Colonic mucosa (tissue), 4 donors: ENCODE measurements around the gene SRSF9. TPM values are rescaled to one million over a fixed set of nuclear protein-coding genes. Genes with fewer than 3 reads are reported as not detected.

Source experiments
- DNase-seq: peaks from one replicate; pipeline ENCODE4 v3.0.0-alpha.2; 2020
- H3K27ac ChIP-seq: fragments of 200-600 bp; one replicate; pipeline ENCODE4 v1.8.0; 2021
- H3K27me3 ChIP-seq: fragments of 200-600 bp; one replicate; pipeline ENCODE4 v1.8.0; 2021
- H3K36me3 ChIP-seq: fragments of 200-600 bp; one replicate; pipeline ENCODE4 v1.8.0; 2021
- H3K4me1 ChIP-seq: fragments of 200-600 bp; one replicate; pipeline ENCODE4 v1.8.0; 2021; ENCODE audit warnings: mild to moderate bottlenecking
- H3K4me3 ChIP-seq: fragments of 200-600 bp; one replicate; pipeline ENCODE4 v1.8.0; 2021
- H3K9ac ChIP-seq, 2 donors: one replicate each; pipeline ENCODE4 v1.7.0; 2013; ENCODE audit warnings: control low read depth in 2 of 2, low read depth in 2 of 2, low read length in 2 of 2
- H3K9me3 ChIP-seq: fragments of 200-600 bp; one replicate; pipeline ENCODE4 v1.8.0; 2021
- CTCF ChIP-seq: fragments of 200-600 bp; IDR thresholded peaks from one replicate; pipeline ENCODE4 v1.8.0; 2022; ENCODE audit warnings: antibody characterized with exemption, mild to moderate bottlenecking
- intact Hi-C: fragments of 100-400 bp; cut with DNase I; formaldehyde crosslinking; loops from one replicate; pipeline ENCODE4 v1.14.1; 2022
- total RNA-seq, 2 donors: library from RNA; stranded (reverse); fragmentation: NEBNext Ultra II Directional in 1 of 2; extraction: Animal tissue kit (Norgen Biotek cat#: 25700) in 1 of 2; gene quantifications; one replicate each; pipeline ENCODE4 v1.2.1, GENCODE V29; 2021
- donor health status: healthy.
- donor health status: DM: no; HTN: no; CAD: no.
- donor health status: DM: no; HTN: no; CAD: no.

The SRSF9 gene
- total RNA-seq, 2 donors from 2014 or later = 169 to 216 TPM

GRCh38 chr12:120500581-120500980 lies 31.0 kb upstream of the SRSF9 start:
- H3K27ac ChIP-seq = no peak overlapping the region
- H3K9me3 ChIP-seq = no peaks in the 10 kb centered on the region
- no peaks in the 10 kb centered on the region for H3K4me1 ChIP-seq
- no peak overlapping the region for H3K4me3 ChIP-seq
- TF ChIP-seq CTCF = no peak
- intact Hi-C loops = no loop called here
- H3K27me3 ChIP-seq = no peaks in the 10 kb centered on the region
- no peak overlapping the region for H3K9ac ChIP-seq
- no peaks in the 10 kb centered on the region for H3K36me3 ChIP-seq
- DNase-seq = no peak

GRCh38 chr12:120498870-120499515 lies 29.4 kb upstream of the SRSF9 start:
- DNase-seq = no peak
- no peaks in the 10 kb centered on the region for H3K36me3 ChIP-seq
- H3K27ac ChIP-seq = no peak overlapping the region
- H3K9me3 ChIP-seq = no peaks in the 10 kb centered on the region
- no peak overlapping the region for H3K4me3 ChIP-seq
- no peaks in the 10 kb centered on the region for H3K4me1 ChIP-seq
- intact Hi-C loops = no loop called here
- no peak for TF ChIP-seq CTCF
- H3K9ac ChIP-seq = no peak overlapping the region
- no peaks in the 10 kb centered on the region for H3K27me3 ChIP-seq

GRCh38 chr12:120497524-120498150 lies 28.1 kb upstream of the SRSF9 start:
- Histone ChIP-seq H3K4me3 (peak overlapping the region; percentile 94), H3K4me1 (no peaks in the 10 kb centered on the region), H3K27me3 (no peaks in the 10 kb centered on the region), H3K36me3 (no peaks in the 10 kb centered on the region), H3K27ac (no peak overlapping the region), H3K9ac (peak overlapping the region; percentile 58 to 86), H3K9me3 (no peaks in the 10 kb centered on the region)
- intact Hi-C loops = no loop called here
- no peak for TF ChIP-seq CTCF
- DNase-seq = peak; percentile 24

- no peak for TF ChIP-seq CTCF
- no peaks in the 10 kb centered on the region for H3K9me3 ChIP-seq
Observed at GRCh38 chr12:120496413-120497340, 27.1 kb upstream of the SRSF9 start.

GRCh38 chr12:120495731-120496412 lies 26.3 kb upstream of the SRSF9 start, which contains the start of gene DYNLL1:
TSS of gene DYNLL1 (plus strand) at chr12:120496113. CDS start at chr12:120496422, 309 bp downstream.
- TF ChIP-seq CTCF = no peak
- Histone ChIP-seq H3K27ac (peak within 1 kb of the TSS; percentile 89), H3K4me3 (peak within 1 kb of the TSS; percentile 94), H3K9ac (peak within 1 kb of the TSS; percentile 84 to 86), H3K4me1 (no peaks in the 10 kb centered on the region), H3K27me3 (no peaks in the 10 kb centered on the region), H3K9me3 (no peaks in the 10 kb centered on the region), H3K36me3 (no peaks in the 10 kb centered on the region)
- intact Hi-C loops = no loop called here
- peak; percentile 98 for DNase-seq

More at GRCh38 chr12:120496413-120497340, 27.1 kb upstream of the SRSF9 start:
- H3K4me1 ChIP-seq = no peaks in the 10 kb centered on the region
- H3K36me3 ChIP-seq = no peaks in the 10 kb centered on the region
- H3K27me3 ChIP-seq = no peaks in the 10 kb centered on the region
- peak overlapping the region; percentile 84 to 86 for H3K9ac ChIP-seq
- intact Hi-C loops = no loop called here
- H3K27ac ChIP-seq = peak overlapping the region; percentile 89
- DNase-seq = peak; percentile 73
- H3K4me3 ChIP-seq = peak overlapping the region; percentile 94
